ENCODE measurements around the gene CHRDL1.
"Not testable (repeated sequence)": the region's sequence is repeated elsewhere in the genome, so short reads cannot be mapped to it uniquely, and the experiment has no call there.

Gene CHRDL1

GRCh38 chrX:110795645-110796406 lies at the start of gene CHRDL1:
TSS of gene CHRDL1 (minus strand) at chrX:110795817. CDS start at chrX:110792181, 3,636 bp downstream.
- no peak for DNase-seq (ENCODE audit: low read depth)

DNA sequence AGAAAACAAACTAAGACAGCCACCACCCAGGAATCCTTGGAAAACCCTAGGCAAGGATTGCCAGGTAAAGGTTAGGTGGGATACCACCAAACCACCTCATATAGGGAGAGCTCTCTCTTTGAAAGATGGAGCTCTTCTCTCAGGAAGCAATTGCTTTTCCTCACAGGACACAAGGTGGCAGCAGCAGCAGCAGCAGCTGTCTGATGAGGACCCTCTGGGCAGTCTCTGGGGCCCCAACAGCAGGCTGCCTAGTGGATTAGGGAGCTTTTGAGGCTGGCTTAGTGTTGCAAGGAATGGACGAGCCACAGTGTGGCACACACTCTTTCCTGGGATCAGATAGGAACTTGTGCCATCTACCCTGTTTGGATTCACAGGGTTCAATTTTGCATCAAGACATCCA lies 41.4 kb upstream of the CHRDL1 start:
- DNase-seq (ENCODE audit: low read depth), result no peak

GRCh38 chrX:110836451-110836850 lies 40.8 kb upstream of the CHRDL1 start:
- DNase-seq (ENCODE audit: low read depth), result no peak

GRCh38 chrX:110836001-110836400 lies 40.4 kb upstream of the CHRDL1 start:
- no peak for DNase-seq (ENCODE audit: low read depth)

GRCh38 chrX:110825972-110826371 lies 30.4 kb upstream of the CHRDL1 start:
- DNase-seq (ENCODE audit: low read depth), result no peak

GRCh38 chrX:110816543-110816942 lies 20.9 kb upstream of the CHRDL1 start:
- DNase-seq (ENCODE audit: low read depth), result not testable (repeated sequence)

- no peak for DNase-seq (ENCODE audit: low read depth)
Observed at GRCh38 chrX:110806145-110806544, 10.5 kb upstream of the CHRDL1 start.

DNA sequence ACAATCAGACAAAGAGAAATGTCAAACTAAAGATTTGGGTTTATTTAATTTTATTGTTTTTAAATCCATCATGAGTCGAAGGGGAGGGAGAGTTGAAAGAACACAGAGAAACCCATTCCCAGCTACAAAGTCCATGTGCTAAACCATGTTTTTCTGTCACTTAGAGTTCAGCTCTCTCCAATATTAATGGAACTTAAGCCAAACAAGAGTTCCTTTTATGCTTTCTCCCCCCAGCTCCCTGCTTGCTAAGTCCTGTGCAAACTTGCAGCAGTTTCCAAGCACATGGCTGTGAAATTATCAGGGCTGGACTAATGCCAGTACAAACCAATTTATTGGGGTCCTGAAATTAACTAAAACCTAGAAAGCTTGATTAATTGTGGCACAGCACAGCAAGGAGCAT lies 9.7 kb upstream of the CHRDL1 start:
- no peak for DNase-seq (ENCODE audit: low read depth)

- DNase-seq (ENCODE audit: low read depth), result no peak
Observed at GRCh38 chrX:110804446-110804845, 8.8 kb upstream of the CHRDL1 start.

- no peak for DNase-seq (ENCODE audit: low read depth)
Observed at GRCh38 chrX:110803506-110803905, 7.9 kb upstream of the CHRDL1 start.

DNA sequence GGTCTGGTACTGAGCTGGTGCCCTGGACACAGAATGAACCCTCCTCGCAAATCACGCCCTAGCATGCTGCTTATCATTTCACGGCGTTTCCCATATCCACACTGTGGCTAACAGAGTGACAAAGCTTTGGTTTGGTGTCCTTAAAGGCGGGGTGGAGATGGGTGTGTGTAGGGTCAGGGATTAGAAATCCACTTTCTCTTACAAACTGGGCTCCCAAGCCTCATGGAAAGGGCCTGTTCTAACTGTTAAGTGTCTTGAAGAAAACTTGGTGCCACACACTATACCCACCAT lies 735 bp upstream of the CHRDL1 start:
- no peak for DNase-seq (ENCODE audit: low read depth)

DNA sequence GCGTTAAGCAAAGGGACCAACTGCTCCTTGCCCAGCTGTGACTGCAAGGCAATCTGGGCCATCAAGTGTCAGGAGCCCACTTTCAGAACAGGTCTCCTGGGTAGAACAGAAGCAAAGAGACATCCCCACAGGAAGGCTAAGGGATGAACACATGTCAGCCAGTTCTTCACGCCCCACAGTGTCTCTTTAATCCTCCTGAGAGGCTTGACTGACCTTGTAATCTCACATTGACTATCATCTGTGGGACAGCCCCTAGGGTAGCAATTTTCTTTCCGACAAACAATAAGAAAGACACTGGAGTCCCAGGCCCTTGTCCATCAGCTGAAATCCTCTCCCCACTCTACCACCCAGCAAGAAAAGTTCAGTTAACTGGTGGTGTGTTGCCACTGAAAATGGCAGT lies 1.0 kb downstream of the CHRDL1 start:
- DNase-seq (ENCODE audit: low read depth), result no peak

DNA sequence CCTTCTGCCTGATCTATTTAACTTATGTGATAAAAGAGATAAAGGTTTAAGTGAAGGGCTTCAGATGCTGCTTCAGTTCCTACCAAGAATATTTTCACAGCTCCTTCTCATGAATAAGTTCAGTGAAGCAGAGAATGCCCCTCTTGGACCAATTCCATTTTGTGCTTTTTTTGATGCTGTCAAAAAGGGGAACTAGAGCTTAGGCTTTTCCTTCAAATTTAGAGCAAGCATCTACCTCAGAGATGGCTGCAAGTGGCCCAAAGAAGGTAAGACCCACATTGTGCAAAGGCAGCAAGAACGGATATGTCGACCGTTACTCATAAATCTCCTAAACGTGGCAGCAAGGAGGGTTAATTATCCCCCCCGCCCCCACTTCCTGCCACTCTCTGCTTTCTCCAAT lies 4.5 kb downstream of the CHRDL1 start:
- DNase-seq (ENCODE audit: low read depth), result no peak

DNA sequence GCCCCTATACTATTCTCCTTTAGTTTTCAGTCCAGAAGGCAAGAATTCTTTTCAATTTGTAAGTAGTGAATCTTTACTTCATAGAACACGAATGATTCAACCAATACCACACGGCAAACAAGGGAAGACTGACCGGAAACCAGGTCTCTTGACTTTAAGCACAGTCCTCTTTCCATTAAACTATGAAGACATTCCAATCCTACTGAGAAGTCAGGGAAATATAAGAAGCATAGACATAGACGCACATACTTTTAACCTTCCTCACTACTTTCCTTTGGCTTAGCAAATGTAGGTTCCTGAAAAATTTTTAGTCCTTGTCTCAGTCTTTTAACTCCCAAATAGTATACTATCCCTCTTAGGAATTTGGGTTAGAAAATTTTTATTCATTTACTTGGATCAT lies 9.1 kb downstream of the CHRDL1 start:
- DNase-seq (ENCODE audit: low read depth), result no peak

GRCh38 chrX:110759785-110760184 lies 35.8 kb downstream of the CHRDL1 start:
- no peak for DNase-seq (ENCODE audit: low read depth)

DNA sequence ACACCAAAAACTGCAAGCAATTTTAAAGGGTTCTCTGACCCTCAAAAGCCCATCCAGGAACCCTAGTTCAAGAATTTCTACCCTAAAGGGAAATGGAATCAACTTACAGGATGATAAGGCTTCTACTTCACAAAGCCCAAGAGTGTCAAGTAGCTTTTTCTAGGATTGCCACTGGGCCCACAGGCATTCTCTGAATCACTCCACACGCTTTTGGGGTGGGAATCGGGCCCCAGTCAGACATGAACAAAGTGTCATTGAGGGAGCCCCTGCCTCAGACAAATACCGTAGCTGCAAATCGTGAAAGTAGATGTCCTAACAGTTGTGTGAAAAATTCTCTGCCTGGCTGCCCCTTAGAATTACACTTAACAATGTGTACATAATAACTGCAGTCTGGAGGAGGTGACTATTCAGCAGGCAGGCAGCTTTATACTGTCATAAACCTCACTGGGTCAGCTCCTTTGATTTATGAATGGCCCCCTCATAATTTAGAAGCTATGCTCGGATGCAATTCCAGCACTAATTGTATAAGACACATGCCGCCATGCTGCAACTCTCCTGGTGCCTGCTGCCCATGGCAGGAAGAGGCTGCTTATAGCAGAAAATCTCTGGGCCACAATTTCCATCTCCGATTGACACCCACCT lies 36.7 kb downstream of the CHRDL1 start:
- no peak for DNase-seq (ENCODE audit: low read depth)

GRCh38 chrX:110755611-110756010 lies 40.0 kb downstream of the CHRDL1 start:
- DNase-seq (ENCODE audit: low read depth), result no peak

DNA sequence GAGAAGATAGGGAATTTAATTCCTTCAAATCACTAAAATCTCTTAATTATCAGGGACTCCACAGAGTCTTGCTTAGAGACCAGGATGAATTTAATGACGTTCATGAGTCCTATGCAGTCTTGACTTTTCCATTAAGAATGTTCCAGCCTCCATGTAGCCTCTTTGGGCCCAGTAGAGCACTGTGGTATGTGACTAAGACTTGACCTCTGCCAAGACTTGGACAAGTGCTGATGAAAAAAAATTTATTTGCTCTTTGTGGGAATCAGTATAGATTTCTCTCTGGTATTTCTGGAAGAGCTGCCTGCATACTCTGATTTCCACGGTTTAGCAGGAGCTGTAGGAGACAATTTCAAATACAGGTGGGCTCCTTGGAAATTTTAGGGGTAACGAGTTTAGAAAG lies 40.6 kb downstream of the CHRDL1 start:
- DNase-seq (ENCODE audit: low read depth), result no peak

DNA sequence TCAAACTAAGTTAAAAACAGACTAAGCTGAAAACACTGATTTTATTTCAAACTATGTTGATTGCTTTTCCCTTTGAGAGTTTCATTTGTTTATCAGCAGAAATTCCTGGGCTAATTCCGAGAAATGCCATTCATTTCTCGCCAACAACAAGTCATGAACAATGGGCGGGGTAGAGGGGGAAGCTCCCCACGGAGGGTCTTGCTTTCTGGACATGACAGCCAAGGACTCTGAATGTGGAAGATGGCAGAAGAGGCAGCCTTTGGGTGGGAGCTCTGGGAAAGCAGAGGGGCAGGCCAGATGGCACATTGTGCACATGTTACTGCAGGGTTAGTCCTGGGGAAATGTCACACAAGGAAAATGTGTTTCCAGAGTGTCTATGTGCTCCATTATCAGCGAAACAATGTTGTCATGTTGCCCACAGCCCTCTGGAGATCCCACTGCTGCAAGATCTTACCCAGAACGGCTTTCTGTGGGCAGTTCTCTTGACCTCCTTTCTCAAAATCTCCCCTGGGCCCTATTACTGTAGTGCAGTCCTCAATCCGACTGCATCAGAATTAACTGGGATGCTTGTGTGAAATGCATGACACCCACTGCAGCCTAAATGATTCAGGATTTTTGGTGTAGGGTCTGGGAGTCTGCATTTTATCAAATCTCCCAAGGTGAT lies 45.0 kb downstream of the CHRDL1 start:
- no peak for DNase-seq (ENCODE audit: low read depth)

DNA sequence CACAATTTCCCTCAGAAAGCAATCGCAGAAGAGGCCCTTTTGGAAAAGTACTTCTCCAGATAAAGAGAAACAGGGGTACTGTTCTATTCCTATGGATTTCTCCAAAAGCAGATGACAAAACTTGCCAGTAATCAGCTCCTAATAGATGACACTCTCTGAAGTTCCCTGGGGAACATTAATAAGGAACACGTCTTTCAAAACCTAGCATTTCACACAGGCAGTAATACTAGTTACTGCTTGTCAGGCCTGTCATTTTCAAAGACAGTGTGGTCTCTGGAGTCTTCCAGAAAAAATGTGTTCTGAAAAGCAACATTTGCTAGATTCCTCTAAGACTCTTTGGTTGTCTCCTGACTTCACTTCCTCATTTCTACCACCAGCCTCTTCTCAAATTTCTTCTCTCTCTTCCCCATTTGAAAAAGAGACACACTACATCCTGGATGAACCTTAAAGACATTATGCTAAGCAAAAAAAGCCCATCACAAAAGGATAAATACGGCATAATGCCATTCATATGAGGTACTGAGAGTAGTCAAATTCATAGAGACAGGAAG lies 47.3 kb downstream of the CHRDL1 start:
- no peak for DNase-seq (ENCODE audit: low read depth)

DNA sequence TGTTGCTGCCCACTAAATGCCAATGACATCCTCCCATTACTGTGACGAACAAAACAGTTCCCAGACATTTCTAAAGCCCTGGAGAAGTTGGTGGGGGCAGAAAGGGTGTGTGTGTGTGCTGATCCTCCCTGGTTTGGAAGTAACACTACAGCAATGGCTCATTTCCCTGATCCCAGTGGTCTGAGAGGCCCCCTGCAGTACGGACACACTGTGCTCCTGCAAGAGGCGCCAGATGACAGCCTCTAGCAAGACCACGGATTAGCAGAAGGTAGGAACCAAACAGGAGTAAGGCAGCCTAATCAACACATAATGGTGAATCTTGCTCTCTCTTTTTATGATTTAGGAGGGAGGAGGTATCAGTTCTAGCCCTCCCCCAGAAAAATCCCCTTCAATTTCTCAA lies 49.6 kb downstream of the CHRDL1 start:
- no peak for DNase-seq (ENCODE audit: low read depth)

DNA sequence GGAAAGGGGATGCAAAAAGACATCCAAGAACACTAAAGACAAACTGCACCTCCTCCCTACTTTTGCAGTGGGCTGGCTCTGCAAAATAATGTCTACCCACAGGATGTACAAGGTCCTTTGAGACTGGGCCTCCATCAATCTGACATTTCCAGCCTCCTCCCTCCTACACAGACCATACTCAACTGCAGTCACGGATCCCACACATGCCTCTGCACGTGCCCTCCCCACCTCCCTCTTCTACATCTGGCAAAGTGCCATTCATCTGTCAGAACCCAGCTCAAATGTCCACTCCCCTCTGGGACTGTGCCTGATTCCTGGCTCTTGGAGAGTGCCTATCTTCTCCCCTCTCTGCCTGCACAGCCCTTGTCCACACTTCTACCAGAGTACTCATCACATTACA lies 50.3 kb downstream of the CHRDL1 start:
- no peak for DNase-seq (ENCODE audit: low read depth)

DNA sequence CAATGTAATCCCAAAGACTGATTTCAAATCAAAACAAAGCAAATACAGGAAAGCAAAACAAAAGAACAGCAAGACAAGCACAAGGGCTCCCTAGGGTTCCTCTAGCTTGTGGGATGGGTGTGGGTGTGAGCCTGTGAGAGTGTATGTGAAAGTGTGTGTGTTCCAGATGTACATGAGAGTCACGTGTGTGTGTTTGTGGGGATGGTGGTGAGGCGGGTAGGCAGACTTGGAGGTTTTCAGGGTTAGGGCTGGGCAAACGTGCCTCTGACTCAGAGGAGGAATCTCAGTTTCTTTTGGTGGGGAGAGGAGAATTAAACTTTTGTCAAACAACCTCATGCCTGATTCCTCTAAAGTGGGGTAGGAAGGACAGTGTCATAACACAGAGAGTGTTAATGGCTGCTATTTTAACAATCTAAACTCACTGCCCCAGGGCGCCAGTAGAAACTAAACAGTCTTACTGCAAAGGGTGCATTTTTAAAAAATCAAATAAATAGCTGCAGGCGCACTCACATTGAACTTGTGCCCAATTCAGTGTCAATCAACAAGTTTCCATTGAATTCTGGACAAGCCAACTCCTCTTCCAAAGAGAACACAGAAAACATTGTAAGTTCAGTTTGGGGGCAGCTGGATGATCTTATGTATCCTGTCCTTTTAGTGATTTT lies 51.8 kb downstream of the CHRDL1 start:
- DNase-seq (ENCODE audit: low read depth), result no peak

All from stimulated activated CD8-positive, alpha-beta memory T cell treated with anti-CD3 and anti-CD28 coated beads, Interleukin-12 subunit alpha, Interleukin-12 subunit beta, amount 100 ng/mL, for 1 hour (primary cell).